GM19328 (cell line): ENCODE results near the gene COLEC11.
"Not testable (repeated sequence)": the region's sequence is repeated elsewhere in the genome, so short reads cannot be mapped to it uniquely, and the experiment has no call there.

Experiments used
- ATAC-seq: cut with Tn5 transposase; IDR thresholded peaks from one replicate; pipeline ENCODE4 v1.9.1; 2021; ENCODE audit warnings: mild to moderate bottlenecking, moderate library complexity; ENCODE audit not compliant: unreplicated experiment

The COLEC11 gene

DNA sequence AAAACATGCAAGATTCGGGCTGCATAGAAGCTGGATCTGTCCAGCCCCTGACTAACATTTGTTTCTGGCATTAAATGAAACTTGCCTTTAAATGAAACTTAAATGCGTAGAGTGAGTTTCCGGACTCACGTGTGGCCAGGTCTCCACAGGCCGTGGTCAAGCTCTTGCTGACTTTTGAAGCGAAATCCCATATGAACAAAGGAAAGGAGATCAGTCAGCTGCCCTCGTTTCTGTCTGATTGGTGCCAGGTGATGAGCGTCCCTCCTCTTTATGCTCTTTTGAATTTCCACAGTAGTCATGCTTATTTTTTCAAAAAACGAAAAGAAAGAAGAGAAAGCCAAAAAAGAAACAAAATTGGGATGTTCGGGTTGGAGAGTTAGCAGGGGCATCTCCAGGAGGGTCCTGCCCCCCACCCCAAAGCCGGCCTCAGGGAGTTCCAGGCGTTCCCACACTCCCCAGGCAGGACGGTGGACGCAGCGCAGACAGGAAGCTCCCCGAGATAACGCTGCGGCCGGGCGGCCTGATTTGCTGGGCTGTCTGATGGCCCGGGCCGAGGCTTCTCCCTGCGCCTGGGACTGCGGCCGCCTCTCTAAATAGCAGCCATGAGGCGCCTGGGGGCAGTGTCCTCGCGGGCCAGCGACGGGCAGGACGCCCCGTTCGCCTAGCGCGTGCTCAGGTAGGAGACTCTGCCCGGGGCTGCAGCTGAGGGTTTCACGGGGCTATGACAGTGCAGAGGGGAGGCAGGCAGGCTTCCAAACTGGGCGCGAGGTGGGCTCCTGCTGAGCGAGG, at the start of gene COLEC11:
TSS of gene COLEC11 (plus strand) at position 620 of the 789 bp plus-strand sequence. CDS start 9,229 bp downstream, outside the sequence.
- no peak for ATAC-seq

DNA sequence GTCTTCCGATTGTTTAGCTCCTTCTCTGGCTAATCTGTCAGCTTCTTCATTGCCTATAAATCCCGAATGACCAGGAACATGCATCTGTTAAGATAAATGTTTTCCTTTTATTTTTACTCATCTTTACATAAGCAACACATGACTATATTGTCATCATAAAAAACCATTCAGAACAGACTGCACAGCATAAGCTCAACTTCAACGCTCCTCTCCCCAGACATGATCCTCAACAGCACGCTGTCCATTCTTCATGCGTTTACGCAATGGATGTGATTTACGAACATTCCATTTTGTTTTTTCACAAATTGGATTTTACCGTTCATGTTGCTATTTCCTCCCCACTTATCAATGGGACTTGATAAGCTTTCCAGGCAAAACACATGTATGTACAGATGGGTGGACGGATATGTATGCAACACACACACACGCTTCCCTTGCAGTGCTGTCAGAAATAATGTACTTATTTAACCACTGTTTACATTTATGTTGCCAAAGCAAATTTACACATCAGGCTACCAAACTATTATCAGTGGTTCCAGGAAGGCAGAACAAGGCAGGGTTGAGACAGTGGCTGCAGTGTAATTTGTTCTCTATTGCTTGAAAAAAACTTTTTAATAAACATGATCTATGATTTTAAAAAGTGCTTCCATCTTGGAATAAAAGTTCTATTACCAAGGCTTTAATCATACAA, 49.0 kb upstream of the COLEC11 start:
- no peak for ATAC-seq

DNA sequence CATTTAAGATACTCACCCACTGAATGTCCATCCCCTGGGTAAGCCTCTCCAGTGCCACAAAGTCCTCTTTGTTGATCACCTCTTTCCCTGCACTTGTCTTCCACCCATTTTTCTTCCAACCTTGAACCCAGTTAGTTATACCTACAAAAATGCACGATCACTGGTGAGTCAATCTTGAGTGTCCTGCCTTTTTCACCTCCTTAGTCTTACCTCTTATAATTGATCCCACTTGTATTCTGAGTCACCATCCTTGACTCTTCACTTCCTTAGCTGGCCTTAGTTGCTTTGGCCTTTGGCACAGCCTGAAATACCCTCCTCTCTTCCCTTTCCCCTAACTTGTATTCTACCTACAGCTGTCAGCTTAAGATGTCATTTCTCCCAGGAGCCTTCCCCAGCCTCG, 47.0 kb upstream of the COLEC11 start:
- no peak for ATAC-seq

DNA sequence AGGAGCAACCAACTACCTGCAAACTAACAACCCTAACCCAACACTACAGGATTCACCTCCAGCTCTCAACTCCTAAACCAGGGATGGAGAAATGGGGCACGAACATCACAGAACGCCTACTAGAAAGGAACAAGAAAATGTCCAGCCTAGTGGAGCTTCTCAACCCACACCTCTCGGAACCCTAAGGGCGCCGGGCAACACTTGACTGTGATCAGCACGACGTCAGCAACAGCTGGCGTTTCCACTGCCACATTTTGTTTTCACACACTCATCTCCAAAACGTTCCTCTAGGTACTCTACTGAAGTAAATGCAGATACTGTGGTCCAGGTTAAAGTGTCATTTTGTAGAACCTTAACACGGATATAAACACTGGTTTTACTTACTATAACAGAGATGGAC, 41.0 kb upstream of the COLEC11 start:
- ATAC-seq, result no peak

DNA sequence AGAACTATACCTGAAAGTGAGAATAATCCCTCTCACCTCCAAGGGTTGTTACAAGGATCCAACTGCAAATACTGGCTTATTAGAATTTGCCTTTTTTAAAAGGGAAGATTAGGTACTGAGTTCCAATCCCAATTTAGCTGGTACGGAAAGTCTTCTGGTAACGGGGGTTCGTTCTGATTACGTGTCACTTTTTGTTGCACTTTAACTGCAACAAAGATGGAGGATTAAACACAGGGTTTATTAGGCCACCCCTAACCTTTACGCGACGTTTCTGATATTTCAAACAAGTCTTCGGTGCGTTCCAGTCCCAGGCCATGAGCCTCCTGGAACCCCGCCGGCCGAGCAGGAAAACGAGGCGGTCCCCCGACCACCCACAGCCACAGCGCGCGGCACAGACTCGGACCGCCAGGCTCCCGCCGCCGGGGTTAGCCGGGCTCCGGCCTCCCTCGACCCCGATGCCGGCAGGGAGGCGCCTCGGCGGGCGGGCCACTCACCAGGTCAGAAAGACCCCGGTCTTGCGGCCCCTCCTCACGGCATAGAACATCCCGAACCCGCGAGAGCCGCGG, 37.2 kb upstream of the COLEC11 start:
- ATAC-seq, result peak; percentile 28

DNA sequence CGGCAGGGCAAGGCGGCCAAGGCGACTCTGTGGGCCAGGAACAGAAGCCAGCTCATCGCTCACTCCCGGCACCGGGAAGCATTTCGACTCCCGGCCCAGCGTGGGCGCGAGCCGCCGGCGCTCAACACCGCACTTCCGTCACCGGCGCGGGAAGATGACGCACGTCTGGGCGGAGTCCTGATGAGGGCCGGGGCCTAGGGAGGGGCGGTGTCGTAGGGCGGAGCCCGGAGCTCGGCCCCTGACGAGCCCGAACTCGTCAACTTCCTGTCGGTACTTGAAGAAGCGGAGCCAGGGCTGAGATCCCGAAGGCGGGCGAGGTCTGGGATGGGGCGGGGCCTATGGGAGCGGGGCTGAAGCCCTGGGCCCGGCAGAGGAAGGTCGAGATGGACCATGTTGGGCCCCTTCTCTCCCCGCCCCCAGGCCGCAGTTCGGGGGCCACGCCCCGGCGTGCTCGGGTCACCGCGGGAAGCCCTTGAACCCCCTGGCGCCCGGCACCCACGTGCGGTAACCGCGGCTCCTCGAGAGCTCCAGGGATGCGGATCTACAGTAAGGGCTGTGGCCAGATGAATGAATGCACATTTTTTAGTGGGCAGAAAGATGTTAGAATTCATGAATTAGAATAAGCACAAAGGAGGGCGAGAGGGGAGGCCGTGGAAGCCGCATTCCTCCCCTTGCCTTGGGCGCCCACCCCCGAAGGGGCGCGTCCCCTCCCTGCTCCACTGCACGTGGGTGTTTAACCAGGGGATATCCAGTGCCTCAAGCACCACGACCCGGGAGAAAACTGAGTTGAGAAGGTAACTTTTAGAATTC, 36.5 kb upstream of the COLEC11 start, which contains the start of gene RNASEH1:
TSS of gene RNASEH1 (minus strand) at position 129 of the 810 bp plus-strand sequence. CDS start at position 56, 73 bp downstream.
- ATAC-seq, result peak; percentile 96

DNA sequence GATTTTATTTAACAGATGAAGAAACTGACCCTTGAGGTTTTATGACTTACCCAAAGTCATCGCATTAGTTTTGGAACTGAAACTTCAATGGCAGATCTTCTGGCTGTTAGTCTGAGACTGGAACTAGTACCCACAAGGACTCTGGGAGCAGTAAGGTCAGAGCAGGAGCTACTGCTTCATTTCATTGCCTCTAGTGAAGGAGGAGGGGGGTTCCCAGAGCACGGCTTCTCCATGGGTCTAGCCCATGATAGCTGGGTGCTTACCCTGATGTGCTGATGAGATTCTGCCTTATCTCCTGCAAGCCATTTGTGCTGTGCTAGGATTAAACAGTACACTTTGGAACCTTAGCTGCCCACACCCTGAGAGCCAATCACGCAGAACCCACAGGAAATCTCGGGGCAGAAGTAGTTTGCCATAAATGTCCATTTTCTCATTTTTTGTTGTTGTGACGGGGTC, 31.4 kb upstream of the COLEC11 start:
- peak; percentile 48 for ATAC-seq

DNA sequence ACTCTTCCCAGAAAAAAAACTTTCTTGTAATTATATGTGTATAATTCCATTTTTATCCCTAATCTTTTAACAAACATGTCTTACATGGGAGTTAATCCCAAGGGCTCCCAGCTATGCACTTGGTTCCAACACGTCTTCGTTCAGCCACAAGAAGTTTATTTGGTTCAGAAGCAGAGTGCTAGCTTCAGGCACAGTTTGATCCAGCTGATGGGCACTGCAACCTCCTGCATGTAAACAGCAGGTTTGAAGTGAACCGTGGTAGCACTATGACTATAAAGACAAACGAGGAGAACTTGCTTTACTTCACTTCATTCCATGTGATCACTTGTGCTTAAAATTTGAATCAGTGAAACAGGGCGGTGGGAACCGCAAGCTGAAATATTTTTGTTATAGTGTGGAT, 29.8 kb upstream of the COLEC11 start:
- ATAC-seq, result no peak

DNA sequence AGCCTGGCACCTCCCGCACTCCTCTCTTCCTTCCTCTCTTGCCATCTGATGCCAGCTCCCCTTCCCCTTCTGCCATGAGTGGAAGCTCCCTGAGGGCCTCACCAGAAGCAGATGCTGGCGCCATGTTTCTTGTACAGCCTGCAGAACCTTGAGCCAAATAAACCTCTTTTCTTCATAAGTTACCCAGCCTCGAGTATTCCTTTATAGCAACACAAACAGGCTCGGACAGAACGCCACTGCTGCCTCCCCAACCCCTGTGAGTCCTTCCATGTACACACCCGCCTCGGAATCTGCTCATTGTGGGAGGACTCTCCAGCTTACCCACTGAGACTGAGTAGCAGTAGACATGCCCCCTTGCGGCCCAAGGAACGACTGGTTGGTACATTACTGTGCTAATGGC, 28.1 kb upstream of the COLEC11 start:
- no peak for ATAC-seq

DNA sequence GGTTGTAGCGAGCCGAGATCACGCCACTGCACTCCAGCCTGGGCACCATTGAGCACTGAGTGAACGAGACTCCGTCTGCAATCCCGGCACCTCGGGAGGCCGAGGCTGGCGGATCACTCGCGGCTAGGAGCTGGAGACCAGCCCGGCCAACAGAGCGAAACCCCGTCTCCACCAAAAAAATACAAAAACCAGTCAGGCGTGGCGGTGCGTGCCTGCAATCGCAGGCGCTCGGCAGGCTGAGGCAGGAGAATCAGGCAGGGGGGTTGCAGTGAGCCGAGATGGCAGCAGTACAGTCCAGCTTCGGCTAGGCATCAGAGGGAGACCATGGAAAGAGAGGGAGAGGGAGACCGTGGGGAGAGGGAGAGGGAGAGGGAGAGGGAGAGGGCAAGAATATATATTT, 25.3 kb upstream of the COLEC11 start:
- ATAC-seq, result not testable (repeated sequence)

DNA sequence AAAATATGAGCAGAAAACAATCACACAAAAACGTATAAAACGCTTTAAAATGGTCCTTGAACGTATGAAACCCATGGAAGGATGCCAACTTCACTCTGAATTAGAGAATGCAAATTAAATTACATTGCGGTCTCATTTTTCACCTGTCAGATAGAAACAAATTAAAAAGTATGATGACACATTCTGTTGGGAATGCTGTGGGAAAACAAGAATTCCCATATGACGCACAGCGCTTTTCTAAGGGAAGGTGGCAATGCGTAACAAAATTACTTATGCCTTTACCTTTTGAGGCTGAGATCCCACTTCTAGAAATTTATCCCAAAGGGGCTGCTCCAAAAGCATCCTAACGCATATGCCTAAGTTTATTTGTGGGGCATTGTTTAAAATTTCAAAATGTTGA, 23.6 kb upstream of the COLEC11 start:
- ATAC-seq, result no peak

DNA sequence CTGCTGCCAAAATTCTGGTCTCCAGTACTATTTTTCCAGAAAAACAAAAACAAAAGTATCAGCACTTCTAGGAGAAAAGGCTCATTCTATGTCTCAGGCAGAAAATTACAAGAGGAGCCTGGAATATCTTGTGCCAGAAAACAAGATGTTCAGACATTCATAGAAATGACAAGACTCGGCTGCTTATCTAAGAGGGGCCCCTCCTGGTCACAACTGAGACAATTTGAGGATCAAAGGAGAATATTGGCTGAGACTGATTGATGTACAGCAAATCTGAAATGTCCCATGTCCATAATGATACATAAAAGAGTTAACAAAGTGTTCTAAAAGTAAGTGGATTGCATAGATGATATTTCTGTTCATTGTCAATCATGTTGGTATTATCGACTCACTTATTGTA, 22.3 kb upstream of the COLEC11 start:
- no peak for ATAC-seq

DNA sequence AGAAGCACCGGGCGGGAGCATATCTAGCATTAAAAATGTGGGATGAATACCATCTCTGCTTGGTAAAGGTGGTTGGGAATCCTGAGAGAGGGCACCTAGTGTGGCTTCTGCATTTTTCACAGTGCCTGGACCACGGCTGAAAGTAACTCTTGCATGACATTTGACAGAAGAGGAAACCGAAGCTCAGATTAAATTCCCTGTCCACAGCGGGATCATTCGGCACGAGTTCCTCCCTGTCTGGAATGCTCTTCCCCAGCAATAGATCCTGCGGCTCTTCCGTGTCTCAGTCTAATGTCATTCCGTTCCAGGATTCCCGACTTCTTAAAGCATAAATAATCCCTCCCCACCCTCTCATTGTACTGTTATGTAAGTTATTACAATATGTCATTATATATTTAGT, 20.8 kb upstream of the COLEC11 start:
- ATAC-seq, result no peak

DNA sequence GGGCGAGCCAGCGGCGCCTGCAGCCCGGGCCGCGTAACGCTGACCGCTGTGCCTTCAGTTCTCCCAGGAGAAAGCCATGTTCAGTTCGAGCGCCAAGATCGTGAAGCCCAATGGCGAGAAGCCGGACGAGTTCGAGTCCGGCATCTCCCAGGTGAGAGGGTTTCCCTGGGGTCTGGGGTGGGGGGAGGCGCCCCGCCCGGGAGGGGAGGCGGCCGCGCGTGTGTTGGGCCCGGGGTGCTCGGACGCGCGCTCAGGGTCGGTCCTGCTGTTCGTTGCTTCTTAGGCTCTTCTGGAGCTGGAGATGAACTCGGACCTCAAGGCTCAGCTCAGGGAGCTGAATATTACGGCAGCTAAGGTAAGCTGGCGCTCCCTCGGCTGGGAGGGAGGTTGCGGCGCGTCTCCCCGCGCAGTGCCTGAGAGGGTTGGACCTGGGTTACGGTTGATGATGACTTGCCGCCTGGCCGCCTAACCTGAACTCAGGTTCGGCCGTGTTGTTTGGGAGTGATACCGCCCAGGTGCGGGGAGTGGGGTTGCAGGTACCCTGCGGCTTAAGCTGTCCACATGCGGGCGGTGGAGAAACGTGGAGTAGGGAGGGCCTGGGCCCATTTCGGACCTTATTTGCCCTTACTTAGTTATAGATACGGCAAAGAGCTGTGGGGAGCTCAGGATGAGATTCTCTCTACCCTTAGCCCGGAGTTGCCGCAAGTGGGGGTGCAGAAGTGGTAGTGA, 19.2 kb upstream of the COLEC11 start:
- ATAC-seq, result peak; percentile 23

DNA sequence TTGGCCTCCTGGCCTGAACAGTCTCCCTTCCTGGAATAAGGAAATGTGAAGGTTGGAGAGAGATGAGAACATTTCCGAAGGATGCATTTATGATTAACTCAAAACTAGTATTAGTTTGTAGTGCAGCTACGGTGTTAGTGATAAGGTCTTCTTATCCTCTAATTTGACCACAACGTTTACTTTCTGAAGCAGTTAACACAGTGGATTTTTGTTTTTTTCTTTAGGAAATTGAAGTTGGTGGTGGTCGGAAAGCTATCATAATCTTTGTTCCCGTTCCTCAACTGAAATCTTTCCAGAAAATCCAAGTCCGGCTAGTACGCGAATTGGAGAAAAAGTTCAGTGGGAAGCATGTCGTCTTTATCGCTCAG, 18.7 kb upstream of the COLEC11 start:
- not testable (repeated sequence) for ATAC-seq

DNA sequence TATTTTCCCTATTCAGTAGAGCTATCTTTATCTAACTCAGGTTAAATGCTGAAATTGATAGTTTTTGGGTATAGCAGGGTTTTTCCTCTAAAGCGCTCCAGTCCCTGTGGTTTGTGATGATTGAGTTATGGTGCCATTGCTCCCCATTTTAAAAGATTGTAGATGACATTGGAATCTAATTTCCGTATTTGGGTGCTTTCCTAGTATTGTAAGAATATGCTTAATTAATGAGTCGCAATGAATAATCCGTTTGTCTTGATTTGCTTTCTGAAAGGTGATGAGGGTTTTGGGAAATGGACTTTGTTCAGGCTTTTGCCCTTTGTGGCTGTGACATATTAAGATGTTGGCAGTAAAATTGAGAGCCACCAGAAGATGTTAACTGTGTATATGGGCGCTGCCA, 15.9 kb upstream of the COLEC11 start:
- ATAC-seq, result no peak

DNA sequence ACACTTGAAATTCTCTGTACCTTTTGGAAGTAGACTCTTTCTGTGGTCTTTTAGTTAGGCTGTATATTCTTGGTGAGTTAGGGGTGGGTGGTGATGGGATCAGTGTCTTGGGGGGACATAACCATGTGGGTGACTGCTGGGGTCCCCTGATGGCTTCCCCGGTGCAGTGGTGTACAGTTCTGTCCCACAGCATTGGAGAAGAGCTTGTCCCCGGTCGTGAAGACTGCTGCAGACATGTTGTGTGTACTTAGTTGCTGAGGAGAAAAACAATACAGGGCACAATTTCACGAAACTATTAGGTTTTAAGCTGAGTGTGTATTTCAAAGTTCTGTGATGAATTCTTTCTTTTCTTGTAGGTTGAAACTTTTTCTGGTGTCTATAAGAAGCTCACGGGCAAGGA, 14.5 kb upstream of the COLEC11 start:
- ATAC-seq, result no peak

DNA sequence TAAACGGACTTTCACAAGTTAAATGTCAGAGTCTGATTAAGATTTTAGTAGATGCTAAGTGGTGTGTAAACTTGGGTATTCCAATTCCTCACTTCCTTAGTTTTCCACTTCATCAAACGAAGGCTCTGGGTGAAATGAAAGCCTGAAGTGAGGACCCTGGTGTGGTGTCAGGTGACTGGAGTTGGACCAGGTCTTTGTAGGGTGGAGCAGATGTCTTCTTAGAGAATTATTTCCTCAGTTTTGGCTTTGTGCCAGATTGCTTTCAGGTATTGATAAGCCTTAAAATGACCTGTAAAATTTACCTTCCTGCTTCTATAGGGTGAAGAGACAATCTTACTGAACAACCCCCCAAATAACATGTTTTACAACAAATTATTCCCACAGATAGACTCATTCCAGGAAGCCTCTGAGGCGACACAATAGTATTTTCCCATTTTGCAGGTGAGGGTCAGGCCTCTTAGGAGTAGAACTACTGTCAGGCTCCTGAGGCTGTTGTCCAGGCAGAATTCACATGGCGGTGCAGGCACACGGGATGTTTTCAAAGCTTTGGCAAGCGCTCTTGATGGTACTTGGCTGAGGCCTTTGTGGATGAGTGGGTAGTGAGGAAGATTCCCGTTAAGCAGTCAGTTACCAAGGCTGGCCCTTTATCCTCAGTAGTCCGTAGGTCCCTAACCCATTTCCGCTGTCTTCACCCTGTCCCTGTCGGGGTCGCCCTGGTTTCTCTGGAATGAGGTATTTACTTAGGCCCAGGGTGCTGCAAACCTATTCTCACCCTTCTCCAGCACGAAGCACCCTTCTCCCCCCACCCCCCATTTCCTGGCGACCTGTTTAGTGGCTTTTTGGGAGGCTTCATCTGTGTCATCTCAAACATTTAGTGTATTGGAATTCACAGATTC, 13.3 kb upstream of the COLEC11 start:
- ATAC-seq, result no peak

DNA sequence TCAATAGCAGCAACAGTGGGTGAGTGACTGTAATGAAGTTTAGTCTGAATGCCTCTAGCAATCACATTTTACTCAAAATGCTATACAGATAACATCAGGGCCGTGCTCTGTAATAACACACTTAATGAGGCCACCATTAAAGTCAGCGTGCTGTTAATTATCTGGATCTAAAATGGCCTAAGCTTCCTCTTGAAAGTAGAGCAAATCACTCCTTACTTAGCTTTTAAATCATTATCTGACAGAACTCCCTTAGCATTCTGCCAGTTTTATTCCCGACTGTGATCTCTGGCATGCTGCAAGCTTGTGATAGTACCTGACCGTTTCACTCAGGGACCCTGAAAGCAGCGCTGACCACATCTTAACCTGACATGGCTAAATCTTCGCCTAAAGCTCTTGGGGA, 10.8 kb upstream of the COLEC11 start:
- ATAC-seq, result no peak
